Fibroblast of gingiva (primary cell): ENCODE results near the gene MED29.

Experiments
- DNase-seq: peaks from one replicate; pipeline ENCODE4 v3.0.0-alpha.2; 2011; ENCODE audit warnings: low read depth

MED29 gene

GRCh38 chr19:39430675-39431593 is 39.8 kb downstream of the MED29 start:
- DNase-seq: peak; percentile 56

DNA sequence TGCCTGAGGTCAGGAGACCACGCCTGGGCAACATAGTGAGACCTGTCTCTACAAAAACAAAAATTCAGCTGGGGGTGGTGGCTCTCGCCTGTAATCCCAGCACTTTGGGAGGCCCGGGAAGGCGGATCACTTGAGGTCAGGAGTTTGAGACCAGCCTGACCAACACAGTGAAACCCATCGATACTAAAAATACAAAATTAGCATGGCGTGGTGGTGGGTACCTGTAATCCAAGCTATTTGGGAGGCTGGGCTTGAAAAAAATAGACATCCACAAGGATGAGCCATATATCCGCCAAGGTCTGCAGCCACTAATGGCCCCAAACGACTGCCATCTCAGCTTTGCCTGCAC is 41.5 kb downstream of the MED29 start:
- no peak for DNase-seq

DNA sequence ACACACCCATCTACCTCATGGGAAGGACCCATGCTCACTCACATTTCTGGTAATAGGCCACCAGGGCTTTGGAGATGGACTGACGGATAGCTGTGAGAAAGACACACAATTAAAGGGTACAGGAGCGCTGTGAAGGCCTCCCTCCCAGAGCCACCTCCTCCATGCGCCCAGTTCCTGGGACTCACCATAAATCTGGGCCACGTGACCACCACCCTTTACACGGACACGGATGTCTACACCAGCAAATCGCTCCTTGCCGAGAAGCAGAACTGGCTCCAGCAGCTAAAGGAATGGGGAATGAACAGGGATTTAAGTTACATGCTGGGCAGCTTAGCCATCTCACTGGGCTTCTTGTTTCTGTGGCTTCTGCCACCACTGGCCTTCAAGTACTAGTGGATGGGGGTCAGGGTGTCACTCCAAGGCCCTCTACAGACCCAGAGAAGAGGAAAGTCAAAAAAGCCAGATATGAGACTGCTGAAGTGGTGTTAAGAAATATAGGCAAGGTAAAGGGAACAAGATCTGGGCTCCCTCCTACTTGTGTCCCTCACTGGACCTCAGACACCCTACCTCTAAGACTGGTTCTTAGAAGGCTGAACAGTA is 42.4 kb downstream of the MED29 start:
- DNase-seq: no peak

- DNase-seq: no peak
Observed at GRCh38 chr19:39434123-39435076, 43.2 kb downstream of the MED29 start.

DNA sequence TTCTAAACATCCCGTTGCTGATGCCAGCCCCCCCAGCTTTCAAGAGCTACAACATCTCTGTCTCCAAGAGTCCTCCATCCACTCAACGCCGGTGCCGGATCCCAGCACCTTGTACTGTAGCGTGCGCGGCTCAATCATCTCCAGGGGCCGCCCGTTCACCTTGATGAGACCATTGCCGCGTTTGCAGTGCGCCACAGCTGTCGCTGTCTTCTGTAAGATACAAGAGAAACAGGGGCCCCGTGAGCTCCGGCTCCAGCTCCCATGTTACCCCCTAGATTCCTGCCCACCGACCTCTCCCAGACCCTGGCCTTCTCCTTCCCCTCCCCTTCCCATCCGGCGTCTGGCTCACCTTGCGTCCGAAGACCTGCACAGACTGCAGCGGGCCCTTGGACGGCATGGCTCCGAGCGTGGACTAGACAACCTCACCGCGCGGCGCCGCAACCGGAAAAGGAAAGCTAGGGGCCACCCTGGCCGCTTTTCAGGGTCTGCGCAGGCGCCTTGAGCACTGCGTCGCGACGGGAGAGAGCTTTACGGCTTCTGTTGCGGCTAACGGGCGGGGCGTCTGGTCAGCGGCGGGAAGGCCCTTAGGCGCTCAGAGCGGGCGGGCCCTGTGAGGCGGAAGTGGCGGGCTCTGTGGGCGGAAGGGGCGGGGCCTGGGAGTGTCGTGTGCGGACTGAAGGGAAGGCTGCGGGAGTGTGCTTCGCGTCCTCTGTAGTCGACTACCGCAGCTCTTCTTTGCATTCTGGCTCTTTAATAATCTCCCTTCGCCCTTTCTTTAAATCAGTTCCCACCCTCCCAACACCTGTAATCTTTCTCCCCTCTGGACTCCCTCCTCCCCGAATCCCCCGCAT is 44.5 kb downstream of the MED29 start, which contains the start of gene RPS16:
RPS16 (minus strand) TSS at position 451 of the 851 bp plus-strand sequence; CDS start at position 397, 54 bp downstream.
- DNase-seq: peak; percentile 97

GRCh38 chr19:39436350-39436716 is 45.2 kb downstream of the MED29 start:
- DNase-seq: no peak

DNA sequence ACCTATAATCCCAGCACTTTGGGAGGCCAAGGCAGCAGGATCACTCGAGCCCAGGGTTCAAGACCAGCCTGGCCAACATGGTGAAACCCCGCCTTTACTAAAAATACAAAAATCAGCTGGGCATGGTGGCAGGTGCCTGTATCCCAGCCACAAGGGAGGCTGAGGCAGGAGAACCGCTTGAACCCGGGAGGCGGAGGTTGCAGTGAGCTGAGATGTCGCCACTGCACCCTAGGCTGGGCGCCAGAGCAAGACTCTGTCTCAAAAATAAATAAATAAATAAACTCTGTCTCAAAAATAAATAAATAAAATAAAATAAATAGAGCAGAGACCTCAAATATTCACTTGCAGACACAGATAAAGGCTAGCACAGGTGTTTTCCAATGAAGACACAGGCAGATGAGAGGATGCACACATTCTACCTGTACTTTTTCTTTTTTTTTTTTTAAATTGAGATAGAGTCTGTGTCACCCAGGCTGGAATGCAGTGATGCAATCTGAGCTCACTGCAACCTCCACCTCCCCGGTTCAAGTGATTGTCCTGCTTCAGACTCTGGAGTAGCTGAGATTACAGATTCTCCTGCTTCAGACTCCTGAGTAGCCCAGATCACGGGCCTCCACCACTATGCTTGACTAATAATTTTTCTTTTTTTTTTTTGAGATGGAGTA is 47.2 kb downstream of the MED29 start:
- no peak for DNase-seq

DNA sequence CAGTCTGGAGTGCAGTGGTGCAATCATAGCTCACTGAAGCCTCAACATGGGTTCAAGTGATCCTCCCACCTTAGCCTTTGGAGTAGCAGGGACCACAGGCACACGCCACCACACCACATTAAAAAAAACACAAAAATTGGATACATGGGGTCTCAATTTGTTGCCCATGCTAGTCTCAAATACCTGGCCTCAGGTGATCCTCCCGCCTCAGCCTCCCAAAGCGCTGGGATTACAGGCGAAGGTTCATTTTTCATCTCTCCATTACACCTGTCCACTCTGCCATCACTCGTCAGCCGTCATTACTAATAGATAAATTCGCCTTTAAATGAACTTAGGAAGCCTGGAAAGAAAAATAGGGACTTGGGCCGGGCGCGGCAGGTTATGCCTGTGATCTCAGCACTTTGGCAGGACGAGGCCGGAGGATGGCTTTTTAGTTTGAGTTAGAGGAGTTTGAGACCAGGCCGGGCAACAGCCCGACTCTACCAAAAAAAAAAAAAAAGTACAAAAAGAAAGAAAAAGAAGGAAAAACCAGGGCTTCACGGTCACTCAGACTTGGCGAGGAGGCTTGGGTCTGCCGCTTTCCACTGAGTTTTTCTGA is 53.5 kb downstream of the MED29 start:
- DNase-seq: no peak

DNA sequence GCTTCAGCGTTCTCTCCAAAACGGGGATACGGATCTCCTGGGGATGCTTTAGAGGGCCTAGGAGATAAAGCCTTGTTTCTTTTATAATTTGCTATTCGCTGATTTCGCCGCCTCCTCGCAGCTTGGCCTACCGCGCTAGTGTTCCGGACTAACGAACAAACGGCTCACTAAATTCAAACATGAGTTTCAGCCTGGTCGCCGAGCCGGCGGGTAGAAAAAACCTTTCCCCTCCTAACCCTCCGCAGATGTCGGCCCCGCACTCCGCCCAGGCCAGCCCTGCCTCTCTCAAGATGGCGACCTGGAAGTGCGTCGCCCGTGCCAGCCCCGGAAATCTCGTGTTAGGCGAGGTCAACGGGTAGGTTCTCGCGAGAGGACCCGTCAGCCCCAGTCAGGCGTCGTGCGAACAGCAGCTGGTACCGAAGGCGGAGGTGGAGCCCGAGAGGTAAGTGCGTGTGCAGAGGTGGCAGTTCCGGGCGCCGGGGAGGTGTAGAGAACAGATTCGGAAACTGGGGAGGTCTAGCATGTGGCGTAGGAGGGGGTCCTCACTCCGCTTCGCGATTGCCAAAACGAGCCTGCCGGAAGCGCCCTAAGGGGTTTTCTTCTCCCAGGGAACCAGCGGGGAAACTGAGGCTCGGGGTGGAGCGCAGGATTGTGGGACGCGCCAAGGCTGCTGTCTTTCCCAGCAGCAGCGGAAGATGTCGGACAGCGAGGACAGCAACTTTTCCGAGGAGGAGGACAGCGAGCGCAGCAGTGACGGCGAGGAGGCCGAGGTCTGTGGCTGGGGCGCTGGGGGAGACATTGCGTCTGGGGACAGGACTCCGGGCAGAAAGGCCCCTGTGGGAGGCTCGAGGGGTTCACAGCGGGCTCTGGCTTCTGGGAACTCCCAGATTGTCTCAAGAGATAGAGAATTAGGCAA is 54.3 kb downstream of the MED29 start, which contains the start of gene SUPT5H:
SUPT5H (plus strand) TSS at position 387 of the 916 bp plus-strand sequence; CDS start at position 696, 309 bp downstream.
- peak; percentile 98 for DNase-seq

- DNase-seq: no peak
Observed at GRCh38 chr19:39446365-39447084, 55.3 kb downstream of the MED29 start.

- DNase-seq: no peak
Observed at GRCh38 chr19:39448271-39448670, 57.1 kb downstream of the MED29 start.

DNA sequence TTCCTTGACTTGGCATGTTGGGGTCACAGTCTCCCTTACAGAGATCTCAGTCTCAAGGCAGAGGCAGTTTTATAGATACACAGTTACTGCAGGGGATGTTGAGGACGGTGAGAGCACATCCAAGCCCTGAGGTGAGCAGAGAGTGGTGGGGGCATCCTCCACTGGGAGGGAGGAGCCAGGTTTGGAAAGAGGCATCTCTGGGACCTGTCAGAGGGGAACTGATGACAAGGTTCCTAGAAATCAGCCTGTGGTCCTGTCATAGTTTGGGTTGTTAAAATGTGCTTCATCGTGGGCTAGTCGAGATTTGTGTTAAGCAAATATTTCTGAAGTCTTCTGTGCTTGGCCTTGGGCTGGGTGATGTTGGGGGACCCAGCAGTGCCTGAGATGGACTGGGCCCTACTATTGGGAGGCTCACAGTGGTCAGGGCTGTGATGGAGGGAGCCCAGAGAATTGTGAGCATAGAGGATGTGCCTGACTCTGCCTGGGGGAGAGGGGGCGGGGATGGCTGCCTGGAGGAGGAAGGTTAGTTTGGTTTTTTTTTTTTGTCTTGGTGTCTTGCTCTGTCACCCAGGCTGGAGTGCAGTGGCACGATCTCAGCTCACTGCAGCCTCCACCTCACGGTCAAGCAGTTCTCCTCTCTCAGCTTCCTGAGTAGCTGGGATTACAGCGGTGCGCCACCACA is 58.1 kb downstream of the MED29 start:
- DNase-seq: no peak
